ENCODE measurements around the gene NLRP7.

- TF ChIP-seq CTCF (conservative IDR thresholded peaks at IDR 0.05; ENCODE audit: low read depth, low read length), result no peak
- TF ChIP-seq EZH2 (IDR thresholded peaks at IDR 0.05; ENCODE audit: low read length, unreplicated experiment), result no peak
Observed at GRCh38 chr19:54955376-54955775, 8.0 kb upstream of the NLRP7 start.

Measured in PC-3 (cell line).